Measurements from ENCODE around the gene NDE1.

Gene NDE1

DNA sequence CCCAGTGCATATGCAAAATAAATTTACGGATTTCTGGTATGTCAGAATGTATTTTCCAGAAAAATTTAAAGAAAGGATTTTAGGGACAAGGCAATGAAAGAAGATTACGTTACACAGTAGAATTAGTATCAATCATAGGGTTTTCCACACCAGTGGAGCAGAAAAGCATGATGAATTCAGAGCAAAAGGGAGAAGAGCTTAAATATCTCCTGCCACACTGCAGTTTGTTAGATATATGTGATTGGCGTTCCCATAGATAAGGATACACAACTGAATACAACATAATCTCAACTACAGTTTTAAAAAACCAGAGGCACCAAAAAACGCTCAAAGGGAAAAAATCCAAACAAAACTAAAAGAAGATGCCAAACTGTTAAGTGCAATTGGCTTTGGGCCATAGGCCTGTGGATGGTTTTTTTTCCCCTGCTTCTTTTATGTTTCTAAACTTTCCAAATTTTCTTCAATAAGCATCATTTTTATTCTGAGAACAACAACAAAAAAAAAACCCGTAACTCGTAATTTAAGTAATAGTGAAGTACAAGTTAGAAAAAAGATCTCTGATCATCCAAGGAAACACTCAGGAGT is 29.3 kb upstream of the NDE1 start:
- Mint-ChIP-seq H3K4me3 (no peak overlapping the region), H3K4me1 (no peaks in the 10 kb centered on the region), H3K27me3 (ENCODE audit: low read depth) (no peaks in the 10 kb centered on the region), H3K36me3 (ENCODE audit: low read depth) (peaks cover 85% of the 10 kb centered on the region), H3K27ac (peak overlapping the region in 1 of 3 experiments; percentile 24), H3K9me3 (no peaks in the 10 kb centered on the region)
- TF ChIP-seq, protein P1, sequence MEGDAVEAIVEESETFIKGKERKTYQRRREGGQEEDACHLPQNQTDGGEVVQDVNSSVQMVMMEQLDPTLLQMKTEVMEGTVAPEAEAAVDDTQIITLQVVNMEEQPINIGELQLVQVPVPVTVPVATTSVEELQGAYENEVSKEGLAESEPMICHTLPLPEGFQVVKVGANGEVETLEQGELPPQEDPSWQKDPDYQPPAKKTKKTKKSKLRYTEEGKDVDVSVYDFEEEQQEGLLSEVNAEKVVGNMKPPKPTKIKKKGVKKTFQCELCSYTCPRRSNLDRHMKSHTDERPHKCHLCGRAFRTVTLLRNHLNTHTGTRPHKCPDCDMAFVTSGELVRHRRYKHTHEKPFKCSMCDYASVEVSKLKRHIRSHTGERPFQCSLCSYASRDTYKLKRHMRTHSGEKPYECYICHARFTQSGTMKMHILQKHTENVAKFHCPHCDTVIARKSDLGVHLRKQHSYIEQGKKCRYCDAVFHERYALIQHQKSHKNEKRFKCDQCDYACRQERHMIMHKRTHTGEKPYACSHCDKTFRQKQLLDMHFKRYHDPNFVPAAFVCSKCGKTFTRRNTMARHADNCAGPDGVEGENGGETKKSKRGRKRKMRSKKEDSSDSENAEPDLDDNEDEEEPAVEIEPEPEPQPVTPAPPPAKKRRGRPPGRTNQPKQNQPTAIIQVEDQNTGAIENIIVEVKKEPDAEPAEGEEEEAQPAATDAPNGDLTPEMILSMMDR (IDR thresholded peaks at IDR 0.05; ENCODE audit: unreplicated experiment in 3 of 3) = no peak

DNA sequence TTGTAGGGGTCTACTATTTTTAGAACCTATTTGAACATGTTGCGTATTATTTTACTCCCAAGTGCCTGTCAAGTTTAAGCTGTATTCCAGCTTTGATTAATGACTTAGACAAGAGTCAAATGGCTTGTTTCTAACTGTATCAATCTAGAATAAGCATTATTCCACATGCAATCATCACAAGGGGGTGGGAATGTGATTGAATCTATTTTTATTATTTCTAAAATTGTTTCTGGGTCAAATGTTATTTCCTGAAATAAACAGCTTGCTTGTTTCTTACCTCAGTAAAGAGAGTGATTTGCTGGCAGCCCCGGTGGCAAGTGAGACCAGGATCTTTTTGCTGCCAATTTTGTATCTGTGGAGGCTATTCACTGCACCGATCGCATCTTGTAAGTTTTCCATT is 28.6 kb upstream of the NDE1 start:
- no peak overlapping the region for H3K4me3 Mint-ChIP-seq
- H3K27me3 Mint-ChIP-seq (ENCODE audit: low read depth) = no peaks in the 10 kb centered on the region
- H3K4me1 Mint-ChIP-seq = no peaks in the 10 kb centered on the region
- H3K36me3 Mint-ChIP-seq (ENCODE audit: low read depth) = peaks cover 82% of the 10 kb centered on the region
- TF ChIP-seq, protein P1 (IDR thresholded peaks at IDR 0.05; ENCODE audit: unreplicated experiment in 3 of 3) = no peak
- H3K9me3 Mint-ChIP-seq = no peaks in the 10 kb centered on the region
- no peak overlapping the region for H3K27ac Mint-ChIP-seq

DNA sequence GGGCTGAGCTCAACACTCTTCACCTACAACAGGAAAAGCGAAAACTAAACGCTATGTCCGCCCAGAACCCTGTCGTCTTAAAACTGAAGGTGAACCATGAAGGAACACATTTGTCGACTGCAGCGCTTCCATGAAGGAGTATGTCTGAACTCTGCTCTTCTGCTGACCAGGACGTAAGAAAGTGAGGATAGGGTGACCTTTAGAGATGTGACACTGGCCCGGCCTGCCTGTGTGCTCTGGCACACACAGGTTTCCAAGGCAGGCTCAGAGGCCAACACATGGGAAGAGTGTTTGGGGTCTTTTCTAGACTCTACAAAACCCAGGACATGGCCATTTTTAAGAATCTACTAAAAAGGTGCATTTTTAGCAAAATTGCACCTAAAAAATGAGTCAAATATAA is 28.2 kb upstream of the NDE1 start:
- Mint-ChIP-seq H3K36me3 (ENCODE audit: low read depth) (peaks cover 78% of the 10 kb centered on the region), H3K27ac (no peak overlapping the region), H3K27me3 (ENCODE audit: low read depth) (no peaks in the 10 kb centered on the region), H3K4me3 (no peak overlapping the region), H3K9me3 (no peaks in the 10 kb centered on the region), H3K4me1 (no peaks in the 10 kb centered on the region)
- TF ChIP-seq, protein P1 (IDR thresholded peaks at IDR 0.05; ENCODE audit: unreplicated experiment in 3 of 3) = no peak

DNA sequence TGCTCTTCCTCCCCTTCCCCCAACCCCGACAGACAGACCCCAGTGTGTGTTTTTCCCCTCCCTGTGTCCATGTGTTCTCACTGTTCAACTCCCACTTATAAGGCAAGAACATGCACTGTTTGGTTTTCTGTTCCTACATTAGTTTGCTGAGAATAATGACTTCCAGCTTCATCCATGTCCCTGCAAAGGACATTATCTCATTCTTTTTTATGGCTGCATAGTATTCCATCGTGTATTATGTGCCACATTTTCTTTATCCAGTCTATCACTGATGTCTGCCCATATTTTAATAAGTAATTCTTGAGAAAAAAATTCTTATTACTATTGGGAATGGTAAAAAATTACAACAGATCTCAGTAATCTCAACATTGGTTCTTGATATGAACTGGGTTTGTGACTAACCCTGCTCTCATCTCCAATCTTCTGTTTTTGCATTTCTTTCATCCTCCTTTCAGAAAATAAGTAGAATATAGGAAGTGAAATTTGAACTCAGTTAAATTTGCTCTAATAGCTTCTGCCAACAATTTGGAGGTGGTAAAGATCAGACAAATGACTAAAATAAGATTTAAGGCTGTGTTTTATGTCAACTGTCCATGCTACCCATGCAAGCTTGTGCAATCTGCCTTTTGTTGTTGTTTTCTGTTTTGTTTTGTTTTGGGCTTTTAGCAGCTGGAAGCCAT is 18.2 kb upstream of the NDE1 start:
- no peaks in the 10 kb centered on the region for H3K27me3 Mint-ChIP-seq (ENCODE audit: low read depth)
- H3K9me3 Mint-ChIP-seq = no peaks in the 10 kb centered on the region
- H3K36me3 Mint-ChIP-seq (ENCODE audit: low read depth) = peaks cover 74% of the 10 kb centered on the region
- H3K4me3 Mint-ChIP-seq = no peak overlapping the region
- H3K4me1 Mint-ChIP-seq = no peaks in the 10 kb centered on the region
- H3K27ac Mint-ChIP-seq = no peak overlapping the region
- TF ChIP-seq, protein P1 (IDR thresholded peaks at IDR 0.05; ENCODE audit: unreplicated experiment in 3 of 3) = no peak

DNA sequence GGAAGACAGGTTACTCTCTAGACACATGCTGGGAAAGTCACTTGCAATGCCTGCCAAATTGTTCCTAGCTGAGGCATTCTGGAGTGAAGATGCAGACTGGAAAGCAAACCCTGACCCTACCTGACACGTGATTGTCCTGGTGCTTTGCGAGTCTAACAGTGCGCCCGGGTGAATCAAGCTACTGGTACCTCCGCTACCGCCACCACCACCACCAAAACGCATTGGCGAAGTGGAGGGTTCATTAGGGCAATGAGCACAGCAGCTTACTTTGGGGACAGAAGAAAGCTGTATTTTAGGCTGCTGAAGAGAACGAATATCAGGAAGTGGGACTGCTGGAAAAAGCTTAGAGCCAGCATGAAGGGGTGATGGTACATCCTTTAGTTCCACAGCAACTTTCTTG is 14.1 kb upstream of the NDE1 start:
- no peak overlapping the region for H3K4me3 Mint-ChIP-seq
- H3K9me3 Mint-ChIP-seq = no peaks in the 10 kb centered on the region
- peaks cover 6% of the 10 kb centered on the region for H3K4me1 Mint-ChIP-seq
- H3K27ac Mint-ChIP-seq = no peak overlapping the region
- H3K36me3 Mint-ChIP-seq (ENCODE audit: low read depth) = peaks cover 80% of the 10 kb centered on the region
- no peaks in the 10 kb centered on the region for H3K27me3 Mint-ChIP-seq (ENCODE audit: low read depth)
- TF ChIP-seq, protein P1 (IDR thresholded peaks at IDR 0.05; ENCODE audit: unreplicated experiment in 3 of 3) = no peak

DNA sequence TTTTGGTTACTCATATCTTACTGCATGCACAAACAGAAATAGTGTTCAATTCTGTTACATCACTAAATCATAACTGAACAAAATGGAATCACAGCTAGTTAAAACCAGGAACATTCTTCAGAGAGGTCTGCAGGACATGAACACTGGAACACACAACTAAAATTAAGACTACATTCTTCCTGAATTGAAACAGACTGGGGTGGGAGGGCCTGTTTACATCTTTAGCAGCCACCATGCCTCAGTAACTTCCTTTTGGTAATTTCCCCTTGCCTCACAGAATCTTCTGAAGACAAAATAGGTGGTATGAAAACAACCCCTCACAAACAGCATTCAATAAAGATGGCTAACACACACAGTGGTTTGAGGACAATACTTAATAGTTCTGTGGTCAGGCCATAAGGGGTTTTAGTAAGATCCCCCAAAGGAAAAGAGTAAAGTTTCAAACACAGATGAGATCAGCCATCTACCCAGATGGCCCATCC is 13.6 kb upstream of the NDE1 start:
- Mint-ChIP-seq H3K27ac (no peak overlapping the region), H3K4me3 (no peak overlapping the region), H3K36me3 (ENCODE audit: low read depth) (peaks cover 81% of the 10 kb centered on the region), H3K9me3 (no peaks in the 10 kb centered on the region), H3K27me3 (ENCODE audit: low read depth) (no peaks in the 10 kb centered on the region), H3K4me1 (peaks cover 10% of the 10 kb centered on the region)
- TF ChIP-seq, protein P1 (IDR thresholded peaks at IDR 0.05; ENCODE audit: unreplicated experiment in 3 of 3) = no peak

Measured in nephron (organoid).